ENCODE data around the gene TRIB2. TPM values are rescaled to one million over a fixed set of nuclear protein-coding genes. Genes with fewer than 3 reads are reported as not detected.

TRIB2 gene
- total RNA-seq, 1 donor from 2014 or later = 90.9 TPM

- no peak overlapping the region for H3K4me3 Mint-ChIP-seq
- H3K27me3 Mint-ChIP-seq = peaks cover 15% of the 10 kb centered on the region
- peaks cover 28% of the 10 kb centered on the region for H3K4me1 Mint-ChIP-seq (ENCODE audit: unreplicated experiment)
- TF ChIP-seq CTCF (conservative IDR thresholded peaks at IDR 0.05) = no peak
- H3K9me3 Mint-ChIP-seq = peaks cover 4% of the 10 kb centered on the region
- H3K36me3 Mint-ChIP-seq = no peaks in the 10 kb centered on the region
- no peak for DNase-seq (ENCODE audit: extremely low spot score, unreplicated experiment)
- H3K27ac Mint-ChIP-seq = no peak overlapping the region
Observed at GRCh38 chr2:12763486-12763885, 46.8 kb downstream of the TRIB2 start.

- Mint-ChIP-seq H3K4me3 (no peak overlapping the region), H3K27me3 (peaks cover 18% of the 10 kb centered on the region), H3K4me1 (ENCODE audit: unreplicated experiment) (peaks cover 21% of the 10 kb centered on the region), H3K9me3 (peaks cover 4% of the 10 kb centered on the region), H3K36me3 (no peaks in the 10 kb centered on the region), H3K27ac (no peak overlapping the region)
- no peak for TF ChIP-seq CTCF (conservative IDR thresholded peaks at IDR 0.05)
- DNase-seq (ENCODE audit: extremely low spot score, unreplicated experiment) = no peak
Observed at GRCh38 chr2:12764075-12764730, 47.5 kb downstream of the TRIB2 start.

GRCh38 chr2:12764849-12765605, 48.3 kb downstream of the TRIB2 start:
- DNase-seq (ENCODE audit: extremely low spot score, unreplicated experiment) = no peak
- H3K36me3 Mint-ChIP-seq = no peaks in the 10 kb centered on the region
- H3K4me1 Mint-ChIP-seq (ENCODE audit: unreplicated experiment) = peaks cover 18% of the 10 kb centered on the region
- no peak overlapping the region for H3K27ac Mint-ChIP-seq
- peaks cover 4% of the 10 kb centered on the region for H3K9me3 Mint-ChIP-seq
- H3K4me3 Mint-ChIP-seq = no peak overlapping the region
- peaks cover 26% of the 10 kb centered on the region for H3K27me3 Mint-ChIP-seq
- TF ChIP-seq CTCF (conservative IDR thresholded peaks at IDR 0.05) = no peak

GRCh38 chr2:12766421-12766879, 49.7 kb downstream of the TRIB2 start:
- H3K9me3 Mint-ChIP-seq = peaks cover 4% of the 10 kb centered on the region
- no peaks in the 10 kb centered on the region for H3K36me3 Mint-ChIP-seq
- DNase-seq (ENCODE audit: extremely low spot score, unreplicated experiment) = no peak
- H3K27ac Mint-ChIP-seq = no peak overlapping the region
- peaks cover 26% of the 10 kb centered on the region for H3K27me3 Mint-ChIP-seq
- peaks cover 12% of the 10 kb centered on the region for H3K4me1 Mint-ChIP-seq (ENCODE audit: unreplicated experiment)
- TF ChIP-seq CTCF (conservative IDR thresholded peaks at IDR 0.05) = no peak
- H3K4me3 Mint-ChIP-seq = no peak overlapping the region

- H3K9me3 Mint-ChIP-seq = peaks cover 4% of the 10 kb centered on the region
- H3K27ac Mint-ChIP-seq = no peak overlapping the region
- H3K27me3 Mint-ChIP-seq = peaks cover 26% of the 10 kb centered on the region
- no peaks in the 10 kb centered on the region for H3K36me3 Mint-ChIP-seq
- no peak for TF ChIP-seq CTCF (conservative IDR thresholded peaks at IDR 0.05)
- no peak overlapping the region for H3K4me3 Mint-ChIP-seq
- H3K4me1 Mint-ChIP-seq (ENCODE audit: unreplicated experiment) = peaks cover 14% of the 10 kb centered on the region
- DNase-seq (ENCODE audit: extremely low spot score, unreplicated experiment) = no peak
Observed at GRCh38 chr2:12767541-12767940, 50.8 kb downstream of the TRIB2 start.

All from type B pancreatic cell (in vitro differentiated cells).